GM19467 (cell line): ENCODE results near the gene VNN1.
"Not testable (repeated sequence)": the region's sequence is repeated elsewhere in the genome, so short reads cannot be mapped to it uniquely, and the experiment has no call there.

Source experiments
- ATAC-seq: cut with Tn5 transposase; IDR thresholded peaks from one replicate; pipeline ENCODE4 v1.9.1; 2021; ENCODE audit warnings: mild to moderate bottlenecking, moderate library complexity; ENCODE audit not compliant: unreplicated experiment

Gene VNN1

DNA sequence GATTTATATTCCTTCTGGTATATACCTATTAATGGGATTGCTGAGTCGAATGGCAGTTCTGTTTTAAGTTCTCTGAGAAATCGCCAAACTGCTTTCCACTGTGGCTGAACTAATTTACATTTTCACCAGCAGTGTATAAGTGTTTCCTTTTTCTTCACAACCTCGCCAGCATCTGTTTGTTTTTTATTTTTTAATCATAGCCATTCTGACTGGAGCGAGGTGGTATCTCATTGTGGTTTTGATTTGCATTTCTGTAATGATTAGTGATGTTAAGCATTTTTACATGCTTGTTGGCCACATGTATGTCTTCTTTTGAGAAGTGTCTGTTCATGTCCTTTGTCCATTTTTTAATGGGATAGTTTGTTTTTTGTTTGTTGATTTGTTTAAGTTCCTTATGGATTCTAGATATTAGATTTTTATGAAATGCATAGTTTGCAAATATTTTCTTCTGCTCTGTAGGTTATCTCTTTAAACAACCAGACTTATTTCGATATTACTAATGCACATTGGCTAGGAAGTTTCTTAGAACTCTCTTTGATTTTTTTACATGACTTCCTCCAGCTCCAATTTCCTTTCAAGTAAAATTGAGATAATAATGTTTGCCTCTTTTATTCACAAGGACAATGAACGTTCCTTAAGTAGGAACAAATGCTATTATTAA is 12.2 kb upstream of the VNN1 start:
- peak; percentile 79 for ATAC-seq

DNA sequence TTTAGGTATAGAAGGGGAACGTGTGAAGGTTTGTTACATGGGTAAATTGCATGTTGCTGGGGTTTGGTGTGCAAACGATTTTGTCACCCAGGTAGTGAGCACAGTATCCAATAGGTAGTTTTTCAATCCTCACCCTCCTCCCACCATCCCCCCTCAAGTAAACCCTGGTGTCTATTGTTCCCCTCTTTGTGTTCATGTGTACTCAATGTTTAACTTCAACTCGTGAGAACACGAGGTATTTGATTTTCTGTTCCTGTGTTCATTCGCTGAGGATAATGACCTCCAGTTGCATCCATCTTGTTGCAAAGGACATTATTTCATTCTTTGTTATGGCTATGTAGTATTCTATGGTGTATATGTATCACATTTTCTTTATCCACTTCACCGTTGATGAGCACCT is 11.6 kb upstream of the VNN1 start:
- ATAC-seq, result no peak

DNA sequence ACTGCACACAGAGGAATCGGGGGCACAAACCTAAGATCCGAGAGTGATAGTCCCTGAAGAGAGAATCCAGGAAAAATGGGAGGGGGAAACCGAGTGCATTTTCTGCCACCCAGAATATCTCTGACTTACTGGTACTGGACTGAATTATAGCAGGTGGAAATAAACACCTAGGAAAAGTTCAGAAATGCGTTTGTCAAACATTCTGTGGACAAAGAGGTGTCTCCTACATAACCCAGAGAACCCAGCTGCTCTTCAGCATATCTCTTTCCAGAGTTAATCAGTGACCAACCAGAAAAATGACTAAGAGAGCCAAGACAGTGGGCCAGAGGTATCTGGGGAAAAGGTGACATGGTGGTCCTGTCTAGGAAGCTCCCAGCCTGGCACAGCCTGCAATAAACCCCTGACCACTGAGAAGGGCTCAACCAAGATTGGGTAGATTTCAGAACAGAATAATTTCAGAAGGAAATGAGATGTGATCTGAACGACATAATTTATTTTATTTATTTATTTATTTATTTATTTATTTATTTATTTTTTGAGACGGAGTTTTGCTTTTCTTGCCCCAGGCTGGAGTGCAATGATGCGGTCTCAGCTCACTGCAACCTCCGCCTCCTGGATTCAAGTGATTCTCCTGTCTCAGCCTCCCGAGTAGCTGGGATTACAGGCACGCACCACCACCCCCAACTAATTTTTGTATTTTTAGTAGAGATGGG is 6.0 kb upstream of the VNN1 start:
- no peak for ATAC-seq

DNA sequence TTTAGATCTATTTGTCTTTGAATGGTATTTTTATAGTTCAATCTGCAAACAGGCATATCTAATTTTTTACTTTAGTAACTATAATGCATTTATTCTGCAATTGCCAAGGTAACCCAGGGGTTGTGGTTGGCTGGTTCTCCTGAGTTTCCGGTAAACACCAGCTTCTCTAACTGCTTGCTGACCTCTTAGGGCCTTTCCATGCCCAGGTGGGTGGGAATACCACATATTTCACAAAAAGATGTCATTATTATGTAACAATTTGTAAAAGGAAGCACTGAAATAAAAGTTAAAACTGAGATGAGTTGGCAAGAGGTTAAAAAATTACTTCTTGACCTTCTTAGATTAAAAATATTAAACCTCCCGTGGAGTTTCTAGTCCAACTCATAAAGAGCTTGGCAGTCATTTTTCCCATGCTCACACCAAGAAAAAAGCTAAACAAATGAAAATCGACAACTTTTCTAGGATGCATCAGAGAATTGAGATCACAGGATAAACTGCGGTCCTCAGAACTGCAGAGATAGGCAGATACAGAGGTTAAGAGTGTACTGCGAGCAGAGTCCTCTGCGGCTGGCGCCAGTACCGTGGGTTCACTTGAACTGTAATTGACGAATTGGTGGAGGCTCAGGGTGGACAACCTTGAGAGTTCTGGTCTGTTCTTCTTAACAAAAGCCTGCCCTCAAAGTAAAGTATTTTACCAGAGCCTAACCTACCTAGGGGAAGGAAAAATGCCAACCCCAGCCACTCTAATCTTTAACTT is 2.2 kb upstream of the VNN1 start:
- no peak for ATAC-seq

DNA sequence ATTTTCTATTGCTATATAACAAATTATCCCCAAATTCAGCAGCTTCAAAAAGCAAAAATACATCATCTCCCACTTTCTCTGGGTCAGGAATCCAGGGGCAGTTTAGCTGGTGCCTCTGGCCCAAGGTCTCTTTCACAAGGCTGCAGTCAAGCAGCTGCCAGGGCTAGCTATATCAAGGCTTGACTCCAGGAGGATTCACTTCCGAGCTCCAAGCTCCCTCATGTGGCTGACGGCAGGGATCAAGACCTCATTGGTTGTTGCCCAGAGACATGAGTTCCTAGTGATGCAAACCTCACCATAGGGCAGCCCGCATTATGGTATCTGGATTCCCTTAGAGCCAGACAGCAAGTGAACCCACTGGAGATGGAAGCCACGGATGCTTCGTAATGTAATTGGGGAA is 1.3 kb upstream of the VNN1 start:
- no peak for ATAC-seq

DNA sequence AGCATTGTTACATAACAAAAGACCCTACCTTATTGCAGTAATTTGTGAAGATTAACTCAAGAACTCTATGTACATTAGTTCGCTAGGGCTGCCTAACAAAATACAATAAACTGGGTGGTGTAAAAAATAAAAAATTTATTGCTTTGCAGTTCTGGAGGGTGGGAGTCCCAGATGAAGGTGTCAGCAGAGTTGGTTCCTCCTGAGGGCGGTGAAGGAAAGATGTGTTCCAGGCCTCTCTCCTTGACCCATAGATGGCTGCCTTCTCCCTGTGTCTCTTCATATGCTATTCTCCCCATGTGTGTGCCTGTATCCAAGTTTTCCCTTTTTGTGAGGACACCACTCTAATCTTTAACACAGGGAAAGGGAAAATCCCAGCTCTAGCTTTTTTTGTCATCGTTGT is 305 bp upstream of the VNN1 start:
- no peak for ATAC-seq

DNA sequence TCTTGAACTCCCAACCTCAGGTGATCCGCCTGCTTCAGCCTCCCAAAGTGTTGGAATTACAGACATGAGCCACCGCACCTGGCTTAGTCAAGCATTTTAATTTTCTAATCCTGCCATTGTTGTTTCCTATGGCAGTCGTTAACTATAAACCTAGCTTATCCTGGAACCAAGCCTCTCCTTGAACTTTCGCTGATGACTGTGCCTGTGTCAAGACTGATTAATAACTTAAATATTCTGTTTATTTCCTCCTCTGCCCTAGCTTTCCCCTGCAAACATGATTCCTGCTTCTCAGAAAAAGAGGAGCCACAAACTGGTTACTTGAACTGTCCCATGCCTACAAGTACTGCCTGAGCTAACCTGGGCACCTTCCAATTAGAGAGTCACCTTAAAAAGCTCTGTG is 1.5 kb downstream of the VNN1 start:
- no peak for ATAC-seq

DNA sequence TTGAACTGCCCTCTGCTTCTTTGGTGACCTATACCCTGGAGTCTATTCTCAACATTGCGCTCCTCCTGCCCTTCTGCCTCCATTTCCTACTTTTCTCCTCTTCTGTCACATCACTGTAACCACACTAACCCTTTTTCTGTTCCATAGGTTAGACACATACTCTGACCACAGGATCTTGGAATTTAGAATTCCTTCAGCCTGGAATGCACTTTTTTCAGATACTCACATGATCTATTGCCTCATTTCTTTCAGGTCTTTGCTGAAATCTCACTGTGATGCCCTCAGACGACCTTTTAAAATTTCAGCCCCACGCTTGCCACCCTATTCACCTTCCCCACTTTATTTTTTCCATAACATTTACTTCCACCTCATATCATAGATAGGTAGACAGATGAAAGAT is 5.1 kb downstream of the VNN1 start:
- ATAC-seq, result no peak

DNA sequence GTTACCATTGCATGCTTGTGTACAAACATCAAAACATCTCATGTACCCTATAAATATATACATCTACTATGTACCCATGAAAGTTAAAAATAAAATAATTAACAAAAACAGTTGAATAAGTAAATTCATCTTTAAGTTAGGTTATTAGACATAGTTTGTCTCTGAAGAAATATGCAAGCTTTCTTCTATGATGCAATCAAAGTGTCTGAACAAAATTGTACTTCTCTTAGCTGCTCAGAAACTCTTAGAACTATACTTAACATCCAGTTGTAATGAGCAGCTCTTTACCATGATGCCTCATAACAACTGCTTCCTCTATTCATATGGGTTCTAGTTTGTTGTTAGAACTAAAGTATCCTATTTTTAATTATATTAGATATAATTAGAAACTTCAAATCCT is 5.9 kb downstream of the VNN1 start:
- no peak for ATAC-seq

DNA sequence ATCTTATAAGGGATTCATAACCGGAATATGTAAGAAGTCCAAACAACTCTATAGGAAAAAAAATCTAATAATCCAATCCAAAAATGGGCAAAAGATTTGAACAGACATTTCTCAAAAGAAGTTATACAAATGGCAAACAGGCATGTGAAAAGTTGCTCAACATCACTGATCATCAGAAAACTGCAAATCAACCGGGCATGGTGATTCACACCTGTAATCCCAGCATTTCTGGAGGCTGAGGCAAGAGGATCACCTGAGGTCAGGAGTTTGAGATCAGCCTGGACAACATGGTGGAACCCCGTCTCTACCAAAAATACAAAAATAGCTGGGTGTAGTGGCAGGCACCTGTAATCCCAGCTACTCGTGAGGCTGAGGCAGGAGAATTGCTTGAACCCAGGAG is 7.1 kb downstream of the VNN1 start:
- not testable (repeated sequence) for ATAC-seq

DNA sequence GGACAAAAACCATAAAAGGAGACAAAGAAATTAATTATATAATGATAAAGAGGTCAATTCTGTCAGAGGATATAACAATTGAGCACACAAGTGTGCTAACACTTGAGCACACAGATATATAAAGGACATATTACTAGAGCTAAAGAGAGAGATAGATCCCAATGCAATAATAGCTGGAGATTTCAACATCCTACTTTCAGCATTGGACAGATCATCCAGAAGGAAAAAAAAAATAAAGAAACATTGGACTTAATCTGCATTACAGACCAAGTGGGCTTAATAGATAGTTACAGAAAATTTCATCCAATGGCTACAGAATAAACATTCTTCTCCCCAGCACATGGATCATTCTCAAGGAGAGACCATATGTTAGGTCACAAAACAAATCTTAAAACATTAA is 9.9 kb downstream of the VNN1 start:
- no peak for ATAC-seq

DNA sequence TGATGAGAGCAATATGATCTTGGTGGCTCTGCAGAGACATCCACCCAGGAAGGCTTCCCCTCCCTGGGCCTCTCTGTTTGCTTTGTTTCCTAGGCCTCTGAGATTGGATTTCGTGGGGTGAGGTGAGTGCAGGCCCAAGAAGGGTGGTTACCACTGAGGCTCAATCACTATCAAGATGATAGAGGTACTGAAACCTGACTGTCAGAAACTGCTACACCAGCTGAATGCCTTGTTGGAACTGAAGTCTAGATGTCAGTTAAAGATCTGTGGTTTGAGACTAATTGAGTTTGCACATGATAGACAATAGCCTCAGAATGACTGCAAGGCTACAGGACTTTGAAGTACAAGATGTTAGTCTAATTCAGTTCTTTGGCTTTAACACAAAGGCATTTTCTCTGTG is 15.2 kb downstream of the VNN1 start:
- no peak for ATAC-seq

DNA sequence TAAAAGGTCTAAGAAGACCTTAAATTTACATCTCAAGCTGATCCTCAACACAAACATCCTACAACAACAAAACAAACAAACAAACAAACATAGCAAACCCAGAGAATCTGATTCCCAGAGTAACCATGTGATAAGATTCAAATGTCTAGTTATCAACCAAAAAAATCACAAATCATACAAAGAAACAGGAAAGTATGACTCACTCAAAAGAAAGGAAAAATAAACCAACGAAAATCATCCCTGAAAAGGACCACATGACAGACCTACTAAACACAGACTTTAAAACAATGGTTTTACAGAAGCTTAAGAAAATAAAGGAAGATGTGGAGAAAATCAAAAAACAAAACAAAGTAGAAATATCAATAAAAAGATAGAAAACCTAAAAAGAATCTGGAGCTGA is 18.1 kb downstream of the VNN1 start:
- ATAC-seq, result no peak

DNA sequence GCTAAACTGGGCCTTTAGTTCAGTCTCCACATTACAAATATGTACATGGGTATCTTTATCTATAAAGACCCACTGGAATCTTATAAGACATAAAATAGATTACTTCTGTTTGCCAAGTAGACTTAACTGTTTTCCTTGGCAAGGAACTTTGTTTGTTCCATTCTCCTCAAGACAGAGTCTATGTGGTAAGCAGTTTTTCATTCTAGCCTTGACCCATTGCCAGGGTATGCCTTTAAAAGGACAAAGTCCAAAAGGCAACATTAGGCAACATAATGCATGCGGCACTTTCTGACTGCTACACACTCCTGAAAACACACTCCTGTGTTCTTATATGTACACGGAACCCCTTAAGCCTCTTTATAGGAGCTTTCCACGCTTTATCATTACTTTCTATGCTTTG is 20.4 kb downstream of the VNN1 start:
- no peak for ATAC-seq

DNA sequence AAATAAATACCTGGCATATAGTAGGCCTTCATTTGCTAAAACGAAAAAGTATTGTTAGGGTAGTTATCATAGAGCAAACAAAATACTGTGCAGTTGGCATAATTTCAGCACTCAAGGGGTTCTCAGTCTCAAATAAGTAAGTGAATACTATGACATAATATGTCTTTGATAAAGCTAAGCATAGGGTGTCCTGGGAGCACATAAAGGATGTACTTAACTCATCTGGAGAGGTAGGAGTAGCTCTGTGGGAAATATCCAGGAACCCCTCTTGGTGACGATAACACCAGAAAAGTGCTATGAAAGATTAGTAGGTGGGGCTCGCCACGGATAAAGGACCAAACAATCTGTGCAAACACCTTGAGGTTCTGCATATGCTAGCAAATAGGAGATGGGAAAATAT is 23.2 kb downstream of the VNN1 start:
- no peak for ATAC-seq

DNA sequence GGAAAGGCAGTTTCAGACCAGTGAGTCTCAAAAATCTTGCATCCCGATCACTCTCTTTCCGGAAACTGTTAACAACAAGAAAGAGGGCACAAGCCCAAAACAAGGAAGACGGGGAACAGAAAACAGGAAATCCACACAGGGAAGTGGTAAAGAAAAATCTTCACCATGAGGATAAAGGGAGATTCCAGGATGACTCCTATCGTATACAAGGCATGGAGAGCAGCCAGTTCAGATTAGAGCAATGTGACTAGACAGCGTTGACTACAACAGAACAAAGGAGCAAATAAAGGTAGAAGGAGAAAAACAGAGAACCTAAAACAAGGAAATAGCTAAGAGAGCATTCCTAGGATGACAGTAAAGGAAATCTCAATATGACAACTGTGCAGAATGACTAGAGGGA is 26.5 kb downstream of the VNN1 start:
- no peak for ATAC-seq

DNA sequence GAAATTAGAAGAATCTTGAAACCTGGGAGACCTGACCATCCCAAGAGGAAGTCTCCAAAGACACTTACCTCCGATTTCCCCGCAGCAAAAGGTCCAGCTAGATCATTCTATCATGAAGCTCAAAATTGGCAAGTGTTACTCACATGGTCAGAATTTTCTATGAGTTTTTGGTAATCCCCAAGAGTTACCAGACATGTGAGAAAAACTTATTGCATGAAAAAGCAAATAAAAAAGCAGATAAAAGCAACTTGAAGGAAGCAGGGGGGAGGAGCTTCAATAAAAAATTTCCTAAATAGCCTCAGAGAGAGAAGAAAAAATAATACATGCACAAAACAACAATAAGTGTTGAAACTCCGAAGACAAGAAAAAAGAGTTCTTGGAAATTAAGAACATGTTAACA is 27.3 kb downstream of the VNN1 start:
- ATAC-seq, result no peak

DNA sequence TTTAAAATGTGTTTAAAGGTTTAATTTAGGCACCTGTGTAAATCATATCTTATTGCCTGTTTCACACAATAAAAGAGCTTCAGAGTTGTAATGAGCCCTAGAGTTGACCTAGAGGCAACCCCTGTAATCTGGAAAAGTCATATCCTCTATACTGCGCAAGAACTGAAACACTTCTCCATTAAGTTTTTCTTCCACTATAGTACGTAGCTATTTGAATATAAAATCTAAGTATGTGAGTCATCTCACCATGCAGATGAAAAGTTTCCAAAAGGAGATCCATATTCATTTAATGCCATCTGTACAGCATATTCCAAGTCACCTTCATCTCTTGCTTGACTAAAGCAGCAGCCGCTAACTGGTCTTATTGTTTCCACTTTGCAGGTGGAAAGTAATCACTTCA is 28.8 kb downstream of the VNN1 start:
- no peak for ATAC-seq

DNA sequence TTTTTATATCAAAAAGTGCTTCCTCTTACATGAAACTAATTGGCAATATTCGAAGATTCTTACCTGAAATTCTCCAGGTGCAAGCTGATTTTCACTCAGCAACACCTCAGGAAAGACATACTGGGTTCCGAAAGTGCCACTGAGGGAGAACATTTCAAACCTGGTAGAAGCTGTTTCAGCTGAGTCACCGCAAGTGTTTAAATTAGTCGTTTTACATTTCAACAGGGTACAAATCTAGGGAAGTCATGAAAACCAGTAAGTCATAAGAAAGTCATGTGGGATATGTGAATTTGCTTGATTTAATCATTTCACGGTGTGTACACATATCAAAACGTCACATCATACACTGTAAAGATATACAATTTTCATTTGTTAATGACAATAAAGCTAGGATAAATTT is 29.6 kb downstream of the VNN1 start:
- no peak for ATAC-seq

DNA sequence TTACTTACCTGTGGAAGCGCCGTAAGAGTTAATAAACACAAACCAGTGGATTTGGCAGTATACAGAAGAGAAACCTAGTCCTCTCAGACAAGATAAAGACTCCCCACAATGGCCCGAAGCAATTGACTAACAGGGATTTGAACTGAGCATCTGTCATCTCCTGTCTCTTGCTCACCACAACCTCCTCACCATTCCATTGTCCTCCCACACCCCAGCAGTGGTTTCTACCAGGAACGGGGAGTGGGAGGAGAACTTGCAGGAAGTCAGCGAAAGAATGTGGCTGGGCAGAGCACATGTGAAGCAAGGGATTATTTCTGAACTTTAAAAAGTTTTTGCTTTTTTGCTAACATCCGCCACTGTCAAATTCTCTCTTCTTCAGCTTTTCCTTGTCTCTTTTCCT is 30.3 kb downstream of the VNN1 start:
- no peak for ATAC-seq

DNA sequence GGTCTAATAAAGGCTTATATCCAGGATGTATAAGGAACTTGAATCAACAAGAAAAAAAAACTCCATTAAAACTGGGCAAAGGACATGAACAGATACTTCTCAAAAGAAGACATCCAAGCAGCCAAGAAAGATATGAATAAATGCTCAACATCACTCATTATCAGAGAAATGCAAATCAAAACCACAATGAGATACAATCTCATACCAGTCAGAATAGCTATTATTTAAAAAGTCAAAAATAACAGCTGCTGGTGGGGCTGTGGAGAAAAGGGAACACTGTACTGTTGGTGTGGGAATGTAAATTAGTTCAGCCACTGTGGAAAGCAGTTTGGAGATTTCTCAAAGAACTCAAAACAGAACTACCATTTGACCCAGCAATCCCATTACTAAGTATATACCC is 34.8 kb downstream of the VNN1 start:
- ATAC-seq, result not testable (repeated sequence)

DNA sequence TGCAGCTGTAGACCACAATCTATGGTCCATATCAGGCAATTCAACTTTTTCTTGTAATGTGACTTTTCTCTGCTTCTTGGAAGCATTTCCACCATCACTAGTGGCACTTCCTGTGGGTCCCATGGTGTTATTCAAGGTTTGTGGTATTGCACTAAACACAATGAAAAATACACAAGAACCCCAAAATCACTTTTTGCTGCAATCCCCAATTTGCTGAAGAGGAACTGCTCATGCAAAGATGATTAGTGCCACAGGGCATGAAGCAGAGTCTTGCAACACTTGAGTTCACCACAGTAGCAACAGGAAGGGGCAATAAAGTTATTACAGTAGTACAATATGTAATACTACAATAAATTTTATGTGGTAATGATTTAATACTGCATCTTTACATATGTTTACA is 38.1 kb downstream of the VNN1 start:
- ATAC-seq, result no peak
